HG03565 (cell line): ENCODE measurements around the gene CHI3L1.
"Not testable (repeated sequence)": the region's sequence is repeated elsewhere in the genome, so short reads cannot be mapped to it uniquely, and the experiment has no call there.

Source experiments
- ATAC-seq: cut with Tn5 transposase; IDR thresholded peaks from one replicate; pipeline ENCODE4 v1.9.1; 2021; ENCODE audit warnings: mild to moderate bottlenecking, moderate library complexity; ENCODE audit not compliant: unreplicated experiment

Gene CHI3L1

GRCh38 chr1:203186446-203187303, at the start of gene CHI3L1:
Gene CHI3L1, minus strand, starts transcription at chr1:203186704. Its CDS starts 81 bp downstream, at chr1:203186623.
- no peak for ATAC-seq

GRCh38 chr1:203234901-203235300, 48.4 kb upstream of the CHI3L1 start:
- ATAC-seq, result not testable (repeated sequence)

GRCh38 chr1:203229471-203230135, 43.1 kb upstream of the CHI3L1 start, which contains the start of gene CHIT1:
Gene CHIT1, minus strand, starts transcription at chr1:203229673. Its CDS starts 37 bp downstream, at chr1:203229636.
- no peak for ATAC-seq

GRCh38 chr1:203228670-203229069, 42.2 kb upstream of the CHI3L1 start:
- ATAC-seq, result no peak

GRCh38 chr1:203227371-203228083, 41.0 kb upstream of the CHI3L1 start:
- ATAC-seq, result no peak

GRCh38 chr1:203225071-203225470, 38.6 kb upstream of the CHI3L1 start:
- ATAC-seq, result no peak

GRCh38 chr1:203223012-203223775, 36.7 kb upstream of the CHI3L1 start:
- ATAC-seq, result no peak

GRCh38 chr1:203219934-203220333, 33.4 kb upstream of the CHI3L1 start:
- ATAC-seq, result no peak

GRCh38 chr1:203219171-203219570, 32.7 kb upstream of the CHI3L1 start:
- no peak for ATAC-seq

- ATAC-seq, result no peak
Observed at GRCh38 chr1:203217668-203218067, 31.2 kb upstream of the CHI3L1 start.

- no peak for ATAC-seq
Observed at GRCh38 chr1:203217139-203217655, 30.7 kb upstream of the CHI3L1 start.

- no peak for ATAC-seq
Observed at GRCh38 chr1:203216274-203217138, 30.0 kb upstream of the CHI3L1 start.

GRCh38 chr1:203215573-203215972, 29.1 kb upstream of the CHI3L1 start:
- no peak for ATAC-seq

GRCh38 chr1:203214871-203215270, 28.4 kb upstream of the CHI3L1 start:
- no peak for ATAC-seq

- no peak for ATAC-seq
Observed at GRCh38 chr1:203213126-203213525, 26.6 kb upstream of the CHI3L1 start.

GRCh38 chr1:203211812-203212211, 25.3 kb upstream of the CHI3L1 start:
- ATAC-seq, result no peak

GRCh38 chr1:203210988-203211387, 24.5 kb upstream of the CHI3L1 start:
- ATAC-seq, result no peak

GRCh38 chr1:203210350-203210749, 23.8 kb upstream of the CHI3L1 start:
- no peak for ATAC-seq

- no peak for ATAC-seq
Observed at GRCh38 chr1:203208181-203208580, 21.7 kb upstream of the CHI3L1 start.
